SU-DHL-6 (cell line): ENCODE data around the gene HUS1B.

Source experiments
- H2AFZ ChIP-seq: fragments of 200-600 bp; sonication (generic); 2 replicates; pipeline ENCODE4 v1.6.1; 2014; ENCODE audit warnings: low read depth, mild to moderate bottlenecking, moderate library complexity, mixed read lengths, antibody characterized with exemption, low read length; ENCODE audit not compliant: severe bottlenecking
- H3F3A ChIP-seq: fragments of 200-600 bp; shearing (Covaris generic); 2 replicates; pipeline ENCODE4 v1.6.0; 2016; ENCODE audit warnings: antibody characterized with exemption, mild to moderate bottlenecking; ENCODE audit not compliant: insufficient read depth
- H3K27ac ChIP-seq: fragments of 200-600 bp; sonication (generic); 2 replicates; pipeline ENCODE4 v1.5.1; 2016; ENCODE audit warnings: low read depth, mild to moderate bottlenecking, low read length, moderate library complexity, mixed read lengths
- H3K27me3 ChIP-seq: fragments of 200-600 bp; sonication (generic), shearing (Covaris generic); 2 replicates; pipeline ENCODE4 v1.6.0; 2014; ENCODE audit warnings: mild to moderate bottlenecking, low read length
- H3K36me3 ChIP-seq: fragments of 200-600 bp; sonication (generic); 2 replicates; pipeline ENCODE4 v1.6.1; 2014; ENCODE audit warnings: mild to moderate bottlenecking, low read length, mixed read lengths
- H3K4me2 ChIP-seq: fragments of 300-600, 200-600 bp; shearing (Covaris generic), sonication (generic); 2 replicates; pipeline ENCODE4 v1.6.0; 2014; ENCODE audit warnings: low read length, low read depth, mild to moderate bottlenecking; ENCODE audit not compliant: poor library complexity, severe bottlenecking
- H3K4me3 ChIP-seq: fragments of 200-600 bp; sonication (generic); 2 replicates; pipeline ENCODE4 v1.5.1; 2014; ENCODE audit warnings: antibody characterized with exemption, low read length, mild to moderate bottlenecking, mixed read lengths; ENCODE audit not compliant: insufficient read depth, poor library complexity, severe bottlenecking
- H3K79me2 ChIP-seq: fragments of 200-600 bp; sonication (generic); 2 replicates; pipeline ENCODE4 v1.6.1; 2014; ENCODE audit warnings: mild to moderate bottlenecking, low read length, moderate library complexity; ENCODE audit not compliant: insufficient read depth
- H3K9ac ChIP-seq: fragments of 200-600 bp; sonication (generic); 2 replicates; pipeline ENCODE4 v1.7.0; 2014; ENCODE audit warnings: mild to moderate bottlenecking, low read length
- H3K9me2 ChIP-seq: fragments of 200-600 bp; sonication (generic); replicated peaks from 2 replicates; pipeline ENCODE4 v1.6.1; 2014; ENCODE audit warnings: low read length; ENCODE audit not compliant: insufficient read depth
- H3K9me3 ChIP-seq: fragments of 200-600 bp; sonication (generic); 2 replicates; pipeline ENCODE4 v1.6.1; 2014; ENCODE audit warnings: low read length, mixed read lengths; ENCODE audit not compliant: insufficient read depth
- H4K20me1 ChIP-seq: fragments of 200-600 bp; sonication (generic); 2 replicates; pipeline ENCODE4 v1.6.1; 2014; ENCODE audit warnings: low read depth, mild to moderate bottlenecking, antibody characterized with exemption, low read length, moderate library complexity, mixed read lengths
- CTCF ChIP-seq: fragments of 200-600 bp; sonication (generic); IDR thresholded peaks from one replicate; pipeline ENCODE4 v1.5.1; 2017; ENCODE audit warnings: antibody characterized with exemption, mild to moderate bottlenecking, low read length, moderate library complexity; ENCODE audit not compliant: insufficient read depth, poor library complexity, severe bottlenecking
- EZH2phosphoT487 ChIP-seq: fragments of 200-600 bp; sonication (generic), shearing (Covaris generic); conservative IDR thresholded peaks from 2 replicates; pipeline ENCODE4 v1.6.1; 2018; ENCODE audit warnings: mild to moderate bottlenecking, antibody characterized with exemption, low read length, moderate library complexity, mixed read lengths

Gene HUS1B

DNA sequence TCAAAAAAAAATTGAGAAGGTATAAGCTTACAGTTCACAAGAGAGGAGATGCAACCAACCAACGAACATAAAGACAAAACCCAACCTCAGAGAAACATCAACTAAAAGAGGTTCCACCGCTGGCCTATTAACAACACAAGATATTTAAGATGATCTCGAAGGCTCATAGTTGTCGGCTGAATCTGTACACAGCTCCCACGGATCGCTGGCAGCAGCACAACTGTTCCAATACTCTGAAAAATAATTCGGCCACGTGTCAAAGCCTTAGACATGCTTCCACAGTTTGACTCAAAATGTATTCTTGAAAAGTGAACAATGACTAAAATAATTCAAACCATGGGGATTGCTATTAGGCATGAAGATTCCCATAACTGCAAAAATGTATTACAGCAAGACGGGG, 22.4 kb upstream of the HUS1B start:
- Histone ChIP-seq H3K4me3 (no peak overlapping the region), H3K27me3 (no peaks in the 10 kb centered on the region)
- TF ChIP-seq EZH2phosphoT487 (no peak), CTCF (no peak)

DNA sequence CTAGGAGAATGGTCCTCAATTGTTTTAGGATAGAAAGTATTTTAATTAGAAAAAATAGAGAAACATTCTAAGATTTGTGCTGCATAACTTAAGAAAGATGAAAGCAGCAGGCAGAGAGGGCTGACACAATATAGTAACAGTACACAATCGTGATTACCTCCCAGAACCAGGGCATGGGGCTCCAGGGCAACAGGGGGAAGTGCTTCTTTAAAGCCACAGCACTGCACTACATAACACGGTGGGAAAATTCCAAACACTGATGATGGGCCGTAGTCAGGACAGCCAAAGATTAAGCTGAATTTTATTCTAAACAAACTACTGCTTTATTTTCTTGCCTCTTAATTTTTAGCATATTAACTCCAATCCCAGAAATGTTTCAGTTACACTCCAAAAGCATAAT, 21.6 kb upstream of the HUS1B start:
- Histone ChIP-seq H3K9ac (no peak overlapping the region), H3K36me3 (no peaks in the 10 kb centered on the region), H4K20me1 (peaks cover 3% of the 10 kb centered on the region), H3K27me3 (no peaks in the 10 kb centered on the region), H3K9me3 (no peaks in the 10 kb centered on the region), H2AFZ (no peak overlapping the region), H3K4me3 (no peak overlapping the region), H3K4me2 (no peak overlapping the region), H3K79me2 (peaks cover 79% of the 10 kb centered on the region), H3K27ac (no peak overlapping the region), H3F3A (no peaks in the 10 kb centered on the region), H3K9me2 (no peaks in the 10 kb centered on the region)
- TF ChIP-seq EZH2phosphoT487, result no peak
- TF ChIP-seq CTCF, result no peak

More for the DNA sequence above, 22.4 kb upstream of the HUS1B start:
- no peaks in the 10 kb centered on the region for H3K9me2 ChIP-seq
- peaks cover 8% of the 10 kb centered on the region for H4K20me1 ChIP-seq
- no peak overlapping the region for H3K4me2 ChIP-seq
- no peak overlapping the region for H3K9ac ChIP-seq
- H3K36me3 ChIP-seq, result no peaks in the 10 kb centered on the region
- no peaks in the 10 kb centered on the region for H3K9me3 ChIP-seq
- H2AFZ ChIP-seq, result no peak overlapping the region
- H3F3A ChIP-seq, result no peaks in the 10 kb centered on the region
- H3K27ac ChIP-seq, result no peak overlapping the region
- peaks cover 79% of the 10 kb centered on the region for H3K79me2 ChIP-seq

DNA sequence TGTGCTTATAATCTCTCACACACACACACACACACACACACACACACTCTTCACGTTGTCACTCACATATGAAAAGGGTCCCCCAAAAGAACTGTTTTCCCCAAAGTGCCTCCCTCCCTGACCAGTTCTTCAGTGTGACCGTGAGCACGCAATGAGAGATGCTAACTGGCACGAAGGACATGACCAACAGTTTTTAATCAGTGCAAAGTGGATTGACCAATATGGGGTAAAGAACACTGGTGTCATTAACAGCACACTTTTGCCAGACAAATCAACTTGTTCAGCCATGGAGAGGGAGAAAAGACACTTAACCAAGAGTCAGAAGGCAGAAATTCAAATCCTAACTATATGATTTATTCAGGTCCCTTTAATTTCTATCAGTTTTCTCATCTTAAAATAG, 21.0 kb upstream of the HUS1B start:
- TF ChIP-seq EZH2phosphoT487 (no peak), CTCF (no peak)
- Histone ChIP-seq H3K9me2 (no peaks in the 10 kb centered on the region), H3K27me3 (no peaks in the 10 kb centered on the region), H3K79me2 (peaks cover 77% of the 10 kb centered on the region), H3K9ac (no peak overlapping the region), H4K20me1 (peaks cover 3% of the 10 kb centered on the region), H3K4me3 (no peak overlapping the region), H3F3A (no peaks in the 10 kb centered on the region), H3K36me3 (no peaks in the 10 kb centered on the region), H3K27ac (no peak overlapping the region), H2AFZ (no peak overlapping the region), H3K4me2 (no peak overlapping the region), H3K9me3 (no peaks in the 10 kb centered on the region)

- H3K79me2 ChIP-seq, result peaks cover 67% of the 10 kb centered on the region
- no peaks in the 10 kb centered on the region for H3F3A ChIP-seq
These were observed 18.1 kb upstream of the HUS1B start for GRCh38 chr6:674956-675355.

More at GRCh38 chr6:674956-675355, 18.1 kb upstream of the HUS1B start:
- no peak overlapping the region for H3K27ac ChIP-seq
- H4K20me1 ChIP-seq, result no peaks in the 10 kb centered on the region
- H3K9me2 ChIP-seq, result no peaks in the 10 kb centered on the region
- H3K4me3 ChIP-seq, result no peak overlapping the region
- no peaks in the 10 kb centered on the region for H3K27me3 ChIP-seq
- no peak overlapping the region for H2AFZ ChIP-seq
- H3K4me2 ChIP-seq, result no peak overlapping the region
- no peak overlapping the region for H3K9ac ChIP-seq
- peaks cover 5% of the 10 kb centered on the region; the same call in 1 of the 2 replicates for H3K36me3 ChIP-seq
- TF ChIP-seq CTCF, result no peak
- TF ChIP-seq EZH2phosphoT487, result no peak
- peaks cover 8% of the 10 kb centered on the region; the same call in 1 of the 2 replicates for H3K9me3 ChIP-seq
